Stimulated activated CD4-positive, alpha-beta T cell treated with anti-CD3 and anti-CD28 coated beads, Interleukin-12 subunit alpha, Interleukin-12 subunit beta, amount 100 ng/mL, for 24 hours (primary cell): ENCODE results near the gene EVI5.
"Not testable (repeated sequence)": the region's sequence is repeated elsewhere in the genome, so short reads cannot be mapped to it uniquely, and the experiment has no call there.

Experiments used
- DNase-seq, 2 experiments: peaks; one replicate each; pipeline ENCODE4 v3.0.0-alpha.2; 2020; ENCODE audit warnings: low read depth in 2 of 2

Gene EVI5

GRCh38 chr1:92792340-92792782 is 7.5 kb upstream of the EVI5 start:
- no peak for DNase-seq

GRCh38 chr1:92791487-92792066 is 6.7 kb upstream of the EVI5 start:
- no peak for DNase-seq

GRCh38 chr1:92790867-92791266 is 6.0 kb upstream of the EVI5 start:
- DNase-seq, result no peak

GRCh38 chr1:92790081-92790480 is 5.2 kb upstream of the EVI5 start:
- DNase-seq, result no peak

GRCh38 chr1:92786111-92786901 is 1.4 kb upstream of the EVI5 start:
- no peak for DNase-seq

- peak in 1 of 2 experiments; percentile 20 for DNase-seq
Observed at GRCh38 chr1:92784021-92784638, 778 bp downstream of the EVI5 start.

- DNase-seq, result not testable (repeated sequence)
Observed at GRCh38 chr1:92783550-92783949, 1.4 kb downstream of the EVI5 start.

GRCh38 chr1:92778376-92778775 is 6.5 kb downstream of the EVI5 start:
- no peak for DNase-seq

GRCh38 chr1:92774407-92774806 is 10.5 kb downstream of the EVI5 start:
- no peak for DNase-seq

GRCh38 chr1:92773749-92774148 is 11.2 kb downstream of the EVI5 start:
- not testable (repeated sequence) for DNase-seq

- DNase-seq, result no peak
Observed at GRCh38 chr1:92769856-92770255, 15.1 kb downstream of the EVI5 start.

GRCh38 chr1:92768915-92769314 is 16.0 kb downstream of the EVI5 start:
- DNase-seq, result no peak

GRCh38 chr1:92768296-92768695 is 16.6 kb downstream of the EVI5 start:
- DNase-seq, result no peak

GRCh38 chr1:92764116-92764515 is 20.8 kb downstream of the EVI5 start:
- no peak for DNase-seq

- no peak for DNase-seq
Observed at GRCh38 chr1:92762355-92762754, 22.6 kb downstream of the EVI5 start.

GRCh38 chr1:92759361-92759760 is 25.5 kb downstream of the EVI5 start:
- no peak for DNase-seq

GRCh38 chr1:92756537-92756936 is 28.4 kb downstream of the EVI5 start:
- no peak for DNase-seq

GRCh38 chr1:92755541-92756461 is 29.1 kb downstream of the EVI5 start:
- DNase-seq, result no peak

GRCh38 chr1:92754719-92755050 is 30.2 kb downstream of the EVI5 start:
- DNase-seq, result no peak

GRCh38 chr1:92754000-92754718 is 30.7 kb downstream of the EVI5 start:
- no peak for DNase-seq

GRCh38 chr1:92752719-92753118 is 32.2 kb downstream of the EVI5 start:
- DNase-seq, result no peak
